CD4-positive, alpha-beta T cell (primary cell): Measurements from ENCODE around the gene ASTN1. TPM values are rescaled to one million over a fixed set of nuclear protein-coding genes. Genes with fewer than 3 reads are reported as not detected.

Source experiments
- ATAC-seq: fragments of 200-7000 bp; cut with Tn5 transposase; one replicate; pipeline ENCODE4 v1.10.0; 2022; ENCODE audit warnings: mild to moderate bottlenecking; ENCODE audit not compliant: poor library complexity
- CTCF ChIA-PET: fragments of 350-600 bp; sonication (Branson Sonifier 250); formaldehyde crosslinking; loops from one replicate; lab custom pipeline; 2021; ENCODE audit warnings: antibody characterized with exemption, inconsistent platforms; lab: Charles Lee
- POLR2A ChIA-PET: fragments of 350-600 bp; sonication (Branson Sonifier 250); formaldehyde crosslinking; loops from one replicate; lab custom pipeline; 2021; ENCODE audit warnings: antibody characterized with exemption, inconsistent platforms; lab: Charles Lee
- DNase-seq, 14 experiments: peaks; one replicate each; pipeline ENCODE4 v3.0.0-alpha.2; 2013 to 2020; ENCODE audit warnings: mixed read lengths in 2 of 14
- H3K27ac ChIP-seq, 2 donors: one replicate each; pipeline versions ENCODE4 v1.5.1 to v1.7.0; 2013; ENCODE audit warnings: low read length in 2 of 2, low read depth in 1 of 2, mild to moderate bottlenecking in 1 of 2
- H3K27me3 ChIP-seq, 2 experiments: 1 replicate in 1 of 2; 2 replicates in 1 of 2; pipeline versions ENCODE4 v1.6.1 to v1.7.0; 2013; ENCODE audit warnings: low read length in 2 of 2, control low read depth in 1 of 2, mild to moderate bottlenecking in 1 of 2, moderate library complexity in 1 of 2; ENCODE audit not compliant: insufficient read depth in 2 of 2, control insufficient read depth in 1 of 2
- H3K36me3 ChIP-seq: one replicate; pipeline ENCODE4 v1.6.1; 2013; ENCODE audit warnings: low read length, control low read depth; ENCODE audit not compliant: insufficient read depth
- H3K4me1 ChIP-seq: one replicate; pipeline ENCODE4 v1.6.1; 2013; ENCODE audit warnings: low read length, control low read depth; ENCODE audit not compliant: insufficient read depth
- H3K4me3 ChIP-seq: one replicate; pipeline ENCODE4 v1.5.1; 2013; ENCODE audit warnings: mild to moderate bottlenecking, low read length, moderate library complexity
- H3K9me3 ChIP-seq, 2 experiments: 1 replicate in 1 of 2; 2 replicates in 1 of 2; pipeline versions ENCODE4 v1.6.1 to v1.7.0; 2013; ENCODE audit warnings: low read length in 2 of 2, mild to moderate bottlenecking in 2 of 2, control low read depth in 1 of 2, moderate library complexity in 1 of 2; ENCODE audit not compliant: control insufficient read depth in 1 of 2, insufficient read depth in 1 of 2
- H3K27ac Mint-ChIP-seq: one replicate; pipeline ENCODE4 v1.8.0; 2020; ENCODE audit warnings: mixed read lengths
- H3K27me3 Mint-ChIP-seq: one replicate; pipeline ENCODE4 v1.8.0; 2021; ENCODE audit warnings: mixed read lengths
- H3K36me3 Mint-ChIP-seq: one replicate; pipeline ENCODE4 v1.8.0; 2021; ENCODE audit warnings: low read depth, mixed read lengths
- H3K4me1 Mint-ChIP-seq: one replicate; pipeline ENCODE4 v1.8.0; 2021; ENCODE audit warnings: low read depth, mixed read lengths
- H3K4me3 Mint-ChIP-seq: one replicate; pipeline ENCODE4 v1.8.0; 2020; ENCODE audit warnings: mild to moderate bottlenecking, mixed read lengths
- H3K9me3 Mint-ChIP-seq: one replicate; pipeline ENCODE4 v1.8.0; 2020; ENCODE audit warnings: mixed read lengths
- intact Hi-C, 2 experiments: fragments of 100-400 bp; cut with DNase I in 1 of 2; cut with micrococcal nuclease in 1 of 2; formaldehyde crosslinking; loops; one replicate each; pipeline versions ENCODE4 v1.15.1 to v1.9.0; 2023 to 2025; cut with DNase I, micrococcal nuclease
- total RNA-seq, 174 experiments: library from RNA in 2 of 174; stranded (reverse) in 2 of 174; gene quantifications; one replicate each; pipeline ENCODE4 v1.2.3 and lab custom pipeline; 2021 to 2026
- TF ChIP-seq, protein P1 (sequence below): fragments of 200-600 bp; IDR thresholded peaks from one replicate; pipeline ENCODE4 v1.8.0; 2022; ENCODE audit warnings: antibody characterized with exemption, mild to moderate bottlenecking

Gene ASTN1
- total RNA-seq, 2 experiments from 2014 or later: not detected

GRCh38 chr1:176993587-176993986 lies 170.9 kb downstream of the ASTN1 start:
- ChIA-PET POLR2A (no interaction called here), CTCF (no interaction called here)
- Histone ChIP-seq H3K9me3 (peaks cover 0 to 7% of the 10 kb centered on the region in 2 experiments), H3K27me3 (no peaks in the 10 kb centered on the region), H3K36me3 (no peaks in the 10 kb centered on the region), H3K4me1 (no peaks in the 10 kb centered on the region), H3K27ac (no peak overlapping the region), H3K4me3 (no peak overlapping the region)
- DNase-seq (no peak), ATAC-seq (no peak)
- Mint-ChIP-seq H3K36me3 (no peaks in the 10 kb centered on the region), H3K4me3 (no peak overlapping the region), H3K9me3 (peaks cover 5% of the 10 kb centered on the region), H3K27ac (no peak overlapping the region), H3K27me3 (no peaks in the 10 kb centered on the region), H3K4me1 (no peaks in the 10 kb centered on the region)
- TF ChIP-seq, protein P1, sequence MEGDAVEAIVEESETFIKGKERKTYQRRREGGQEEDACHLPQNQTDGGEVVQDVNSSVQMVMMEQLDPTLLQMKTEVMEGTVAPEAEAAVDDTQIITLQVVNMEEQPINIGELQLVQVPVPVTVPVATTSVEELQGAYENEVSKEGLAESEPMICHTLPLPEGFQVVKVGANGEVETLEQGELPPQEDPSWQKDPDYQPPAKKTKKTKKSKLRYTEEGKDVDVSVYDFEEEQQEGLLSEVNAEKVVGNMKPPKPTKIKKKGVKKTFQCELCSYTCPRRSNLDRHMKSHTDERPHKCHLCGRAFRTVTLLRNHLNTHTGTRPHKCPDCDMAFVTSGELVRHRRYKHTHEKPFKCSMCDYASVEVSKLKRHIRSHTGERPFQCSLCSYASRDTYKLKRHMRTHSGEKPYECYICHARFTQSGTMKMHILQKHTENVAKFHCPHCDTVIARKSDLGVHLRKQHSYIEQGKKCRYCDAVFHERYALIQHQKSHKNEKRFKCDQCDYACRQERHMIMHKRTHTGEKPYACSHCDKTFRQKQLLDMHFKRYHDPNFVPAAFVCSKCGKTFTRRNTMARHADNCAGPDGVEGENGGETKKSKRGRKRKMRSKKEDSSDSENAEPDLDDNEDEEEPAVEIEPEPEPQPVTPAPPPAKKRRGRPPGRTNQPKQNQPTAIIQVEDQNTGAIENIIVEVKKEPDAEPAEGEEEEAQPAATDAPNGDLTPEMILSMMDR: no peak
- intact Hi-C loops: no loop called here

GRCh38 chr1:176989754-176990153 lies 174.8 kb downstream of the ASTN1 start:
- Mint-ChIP-seq H3K27ac (no peak overlapping the region), H3K4me3 (no peak overlapping the region), H3K4me1 (no peaks in the 10 kb centered on the region), H3K9me3 (no peaks in the 10 kb centered on the region), H3K27me3 (no peaks in the 10 kb centered on the region), H3K36me3 (no peaks in the 10 kb centered on the region)
- Histone ChIP-seq H3K4me3 (no peak overlapping the region), H3K27ac (no peak overlapping the region), H3K36me3 (no peaks in the 10 kb centered on the region), H3K27me3 (no peaks in the 10 kb centered on the region), H3K4me1 (no peaks in the 10 kb centered on the region), H3K9me3 (peaks cover 0 to 7% of the 10 kb centered on the region in 2 experiments)
- CTCF ChIA-PET: no interaction called here
- TF ChIP-seq, protein P1: no peak
- ATAC-seq: no peak
- intact Hi-C loops: no loop called here
- no peak for DNase-seq
- POLR2A ChIA-PET: no interaction called here

DNA sequence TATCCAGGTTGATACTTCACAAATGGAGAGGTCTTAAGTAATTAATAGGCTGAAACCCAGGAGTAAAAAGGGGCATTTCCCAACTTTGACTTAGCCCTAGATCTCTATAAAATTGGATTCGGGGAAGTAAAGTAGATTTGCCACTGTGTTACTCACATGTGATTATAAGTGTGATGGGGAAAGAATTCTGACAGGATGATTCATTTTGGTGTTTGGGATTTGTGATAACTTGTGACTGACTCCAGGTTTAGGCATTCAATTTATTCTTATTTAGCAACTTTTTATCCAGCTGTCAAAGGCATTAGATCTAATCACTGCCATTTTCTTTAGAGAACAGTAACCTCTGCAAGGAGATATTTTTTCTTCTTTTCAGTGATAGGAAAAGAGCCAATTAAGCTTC lies 175.5 kb downstream of the ASTN1 start:
- Mint-ChIP-seq H3K27me3 (no peaks in the 10 kb centered on the region), H3K9me3 (no peaks in the 10 kb centered on the region), H3K27ac (no peak overlapping the region), H3K36me3 (no peaks in the 10 kb centered on the region), H3K4me1 (no peaks in the 10 kb centered on the region), H3K4me3 (no peak overlapping the region)
- H3K36me3 ChIP-seq: no peaks in the 10 kb centered on the region
- H3K4me3 ChIP-seq: no peak overlapping the region
- ATAC-seq (no peak), DNase-seq (no peak)
- intact Hi-C loops: no loop called here
- H3K9me3 ChIP-seq: peaks cover 0 to 7% of the 10 kb centered on the region in 2 experiments
- ChIA-PET CTCF (no interaction called here), POLR2A (no interaction called here)
- TF ChIP-seq, protein P1: no peak
- H3K27me3 ChIP-seq: no peaks in the 10 kb centered on the region
- no peak overlapping the region for H3K27ac ChIP-seq
- no peaks in the 10 kb centered on the region for H3K4me1 ChIP-seq
